ENCODE data around the gene CPSF3. TPM values are rescaled to one million over a fixed set of nuclear protein-coding genes. Genes with fewer than 3 reads are reported as not detected.

CPSF3 gene
- total and polyA plus RNA-seq, 2 of the 8 experiments (the other 6 are each of a cell fraction or from before 2014, with no cell fraction given): 44.5 to 93.3 TPM

GRCh38 chr2:9391961-9392720, 31.3 kb upstream of the CPSF3 start (continued):
- TF ChIP-seq CHD7 (IDR thresholded peaks at IDR 0.05; ENCODE audit: insufficient replicate concordance, low read length): no peak
- no peak for TF ChIP-seq MAFK (IDR thresholded peaks at IDR 0.05; ENCODE audit: low read depth, low read length)
- TF ChIP-seq TAF7 (optimal IDR thresholded peaks at IDR 0.05; ENCODE audit: borderline replicate concordance, low read depth, low read length): no peak
